ENCODE data around the gene MPDZ. TPM values are rescaled to one million over a fixed set of nuclear protein-coding genes. Genes with fewer than 3 reads are reported as not detected.

The MPDZ gene
- total RNA-seq, 4 donors from 2014 or later, result 41.3 to 67.8 (median 56.8) TPM

DNA sequence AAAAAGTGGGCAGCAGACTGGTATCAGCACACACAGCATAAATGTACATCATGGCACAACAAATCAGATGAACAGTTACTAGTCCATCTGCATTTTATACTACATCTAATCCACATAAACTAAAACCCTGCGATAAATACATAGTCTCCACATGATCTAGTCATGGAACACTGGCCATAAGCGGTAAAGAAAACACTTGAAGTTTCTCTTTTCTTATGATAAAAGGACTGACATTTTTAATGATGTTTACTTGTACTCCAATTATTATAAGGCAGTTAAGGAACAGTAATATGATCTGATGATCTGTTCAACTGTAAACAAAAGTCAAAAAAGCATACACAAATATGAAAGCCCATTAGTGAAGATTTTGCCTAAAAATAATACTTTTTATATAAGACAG, 112.5 kb downstream of the MPDZ start:
- TF ChIP-seq CTCF (IDR thresholded peaks at IDR 0.05; ENCODE audit: low read depth), result no peak

- TF ChIP-seq CTCF (IDR thresholded peaks at IDR 0.05; ENCODE audit: low read depth), result no peak
Observed at GRCh38 chr9:13165956-13166355, 113.5 kb downstream of the MPDZ start.

DNA sequence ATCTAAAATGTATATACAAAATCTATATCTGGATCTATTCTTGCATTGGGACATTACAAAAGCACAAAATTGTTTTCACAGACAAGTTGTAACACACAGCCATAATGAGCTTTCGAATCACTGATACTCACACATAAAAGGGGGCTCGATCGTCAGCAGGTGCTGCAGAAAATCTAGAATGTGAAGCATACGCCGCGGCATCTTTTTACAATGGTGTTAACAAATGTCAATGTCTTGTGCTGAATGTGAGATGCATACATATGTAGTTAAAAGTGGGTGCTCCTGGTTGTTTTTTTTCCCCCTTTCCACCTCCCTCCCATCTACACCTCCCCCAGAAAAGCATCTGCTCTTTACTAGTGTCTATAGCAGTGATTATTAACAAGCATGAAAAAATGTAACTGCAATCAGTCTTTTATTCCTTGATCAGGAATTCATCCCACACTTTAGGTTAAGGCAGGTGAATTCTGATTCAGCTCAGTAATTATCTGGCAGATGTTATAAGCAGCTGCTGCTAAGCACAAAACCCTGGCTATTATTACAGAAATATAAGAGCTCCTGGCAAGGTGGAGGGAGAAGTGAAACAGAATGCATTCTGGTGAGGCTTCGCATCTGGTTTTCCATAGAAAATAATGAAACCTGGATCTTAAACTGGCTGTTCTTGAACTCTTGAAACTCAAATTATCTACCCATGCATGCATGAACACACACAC, 114.1 kb downstream of the MPDZ start:
- TF ChIP-seq CTCF (IDR thresholded peaks at IDR 0.05; ENCODE audit: low read depth), result no peak

DNA sequence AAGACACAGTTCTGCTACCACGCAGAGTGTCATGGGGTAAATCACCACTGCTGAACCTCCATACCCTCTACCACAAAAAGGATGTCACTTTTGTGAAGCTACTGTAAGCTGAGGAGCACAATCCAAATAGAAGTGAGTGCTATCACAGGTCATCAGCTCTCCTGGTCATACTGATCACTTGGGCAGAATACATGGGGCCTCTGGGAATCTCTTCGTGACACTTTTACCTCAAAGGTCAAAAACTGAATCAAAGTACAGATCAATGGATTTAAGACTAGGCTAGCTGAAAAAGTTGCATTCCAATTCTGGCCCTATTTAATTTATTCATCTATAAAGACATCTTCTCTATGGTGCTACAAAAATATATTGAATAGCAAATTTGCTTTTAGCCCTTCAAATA, 115.5 kb downstream of the MPDZ start:
- TF ChIP-seq CTCF (IDR thresholded peaks at IDR 0.05; ENCODE audit: low read depth), result no peak

DNA sequence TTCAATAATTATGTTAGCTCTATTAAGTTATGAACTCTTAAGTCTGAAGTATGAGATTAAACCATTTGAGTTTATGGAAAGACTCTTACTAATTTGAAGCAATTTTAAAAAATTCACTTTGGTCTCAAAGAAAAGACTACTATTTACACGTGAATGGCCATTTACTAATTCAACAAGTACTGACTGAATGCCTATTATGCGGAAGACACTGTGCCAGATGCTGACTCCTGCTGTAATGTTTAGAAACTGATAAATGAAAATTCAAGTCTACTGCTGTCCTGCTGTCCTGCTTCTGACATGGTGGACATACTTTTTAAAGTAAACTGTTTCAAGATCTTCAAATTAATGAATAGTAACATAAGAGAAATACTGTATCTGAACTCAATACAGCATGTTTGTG, 116.2 kb downstream of the MPDZ start:
- no peak for TF ChIP-seq CTCF (IDR thresholded peaks at IDR 0.05; ENCODE audit: low read depth)

GRCh38 chr9:13160051-13160450, 119.4 kb downstream of the MPDZ start:
- no peak for TF ChIP-seq CTCF (IDR thresholded peaks at IDR 0.05; ENCODE audit: low read depth)

DNA sequence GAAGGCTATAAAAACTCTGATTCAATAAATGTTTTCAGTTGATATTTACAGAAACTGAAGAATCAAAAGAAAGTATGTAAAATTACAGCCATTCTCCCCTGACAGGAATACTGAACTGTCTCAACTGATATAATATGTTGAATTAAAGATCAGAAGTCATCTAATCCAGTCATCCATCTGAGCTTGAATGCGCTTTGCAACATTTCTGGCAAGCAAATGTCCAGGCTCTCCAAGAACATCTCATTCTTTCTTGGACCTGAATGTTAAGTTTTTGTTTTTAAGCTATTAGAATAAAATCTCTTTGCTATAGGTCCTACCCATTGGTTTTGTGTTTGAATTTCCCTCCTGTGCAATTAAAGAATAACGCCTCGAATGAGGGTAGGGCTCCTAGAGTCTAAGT, 120.5 kb downstream of the MPDZ start:
- TF ChIP-seq CTCF (IDR thresholded peaks at IDR 0.05; ENCODE audit: low read depth), result no peak
